ENCODE data around the gene STAT3.
"Not testable (repeated sequence)": the region's sequence is repeated elsewhere in the genome, so short reads cannot be mapped to it uniquely, and the experiment has no call there.

STAT3 gene

DNA sequence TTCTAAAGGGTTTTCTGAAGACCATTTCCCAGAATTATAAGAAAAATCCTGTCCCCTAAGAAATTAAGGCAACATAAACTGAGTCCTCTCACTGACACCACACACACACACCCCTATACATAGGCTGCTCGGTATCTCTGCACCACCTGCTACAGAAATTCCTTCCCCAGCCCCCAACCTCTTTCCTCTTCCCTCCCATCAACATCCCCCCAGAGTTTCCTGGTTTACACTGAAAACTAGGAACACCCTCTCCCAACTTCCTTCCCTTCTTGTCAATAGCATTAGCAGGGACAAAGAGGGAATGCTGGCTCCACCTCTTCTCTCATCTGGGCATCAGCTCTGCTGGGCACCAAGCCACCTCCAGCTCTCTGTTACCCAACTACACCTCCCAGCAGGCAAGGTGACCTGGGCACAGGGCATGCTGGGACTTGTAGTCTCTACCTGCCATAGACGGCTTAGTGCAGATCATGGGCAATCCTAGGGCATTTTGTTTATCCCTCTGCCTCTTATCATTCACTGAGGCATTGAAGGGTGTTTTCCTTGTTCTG, 19.1 kb upstream of the STAT3 start:
- TF ChIP-seq ZFX (IDR thresholded peaks at IDR 0.05; ENCODE audit: borderline replicate concordance) = no peak
- TF ChIP-seq, protein P1, sequence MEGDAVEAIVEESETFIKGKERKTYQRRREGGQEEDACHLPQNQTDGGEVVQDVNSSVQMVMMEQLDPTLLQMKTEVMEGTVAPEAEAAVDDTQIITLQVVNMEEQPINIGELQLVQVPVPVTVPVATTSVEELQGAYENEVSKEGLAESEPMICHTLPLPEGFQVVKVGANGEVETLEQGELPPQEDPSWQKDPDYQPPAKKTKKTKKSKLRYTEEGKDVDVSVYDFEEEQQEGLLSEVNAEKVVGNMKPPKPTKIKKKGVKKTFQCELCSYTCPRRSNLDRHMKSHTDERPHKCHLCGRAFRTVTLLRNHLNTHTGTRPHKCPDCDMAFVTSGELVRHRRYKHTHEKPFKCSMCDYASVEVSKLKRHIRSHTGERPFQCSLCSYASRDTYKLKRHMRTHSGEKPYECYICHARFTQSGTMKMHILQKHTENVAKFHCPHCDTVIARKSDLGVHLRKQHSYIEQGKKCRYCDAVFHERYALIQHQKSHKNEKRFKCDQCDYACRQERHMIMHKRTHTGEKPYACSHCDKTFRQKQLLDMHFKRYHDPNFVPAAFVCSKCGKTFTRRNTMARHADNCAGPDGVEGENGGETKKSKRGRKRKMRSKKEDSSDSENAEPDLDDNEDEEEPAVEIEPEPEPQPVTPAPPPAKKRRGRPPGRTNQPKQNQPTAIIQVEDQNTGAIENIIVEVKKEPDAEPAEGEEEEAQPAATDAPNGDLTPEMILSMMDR (IDR thresholded peaks at IDR 0.05) = no peak
- H3K27ac ChIP-seq = no peak overlapping the region

DNA sequence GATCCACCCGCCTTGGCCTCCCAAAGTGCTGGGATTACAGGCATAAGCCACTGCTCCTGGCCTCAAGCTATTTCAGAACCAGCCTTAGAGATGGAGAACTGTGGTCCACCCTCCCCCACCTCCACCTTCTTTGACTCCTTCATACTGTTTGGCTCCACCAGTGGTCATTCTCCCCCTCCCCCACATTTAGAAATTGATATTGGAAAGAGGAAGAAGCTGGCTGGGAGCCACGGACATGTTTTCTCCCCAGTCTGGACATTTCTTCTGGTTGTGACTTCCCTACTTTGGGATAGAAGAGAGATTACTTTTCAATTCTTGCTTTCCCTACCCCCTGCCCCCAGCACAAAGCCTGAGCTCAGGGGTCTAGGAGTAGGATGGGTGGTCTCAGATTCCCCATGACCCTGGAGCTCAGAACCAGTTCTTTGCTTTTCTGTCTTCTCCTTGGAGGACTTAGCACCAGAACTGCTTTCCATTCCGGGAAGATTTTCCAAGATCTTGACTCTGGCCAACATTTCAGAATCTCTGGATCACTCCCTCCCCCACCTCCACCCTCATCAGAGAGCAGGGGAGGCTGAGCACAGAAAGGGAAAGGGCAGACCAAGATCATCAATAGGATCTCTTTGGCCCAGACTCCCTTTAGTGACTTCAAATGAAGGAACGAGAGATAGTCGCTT, 18.5 kb upstream of the STAT3 start:
- no peak overlapping the region for H3K27ac ChIP-seq
- TF ChIP-seq, protein P1 (IDR thresholded peaks at IDR 0.05) = no peak
- no peak for TF ChIP-seq ZFX (IDR thresholded peaks at IDR 0.05; ENCODE audit: borderline replicate concordance)

DNA sequence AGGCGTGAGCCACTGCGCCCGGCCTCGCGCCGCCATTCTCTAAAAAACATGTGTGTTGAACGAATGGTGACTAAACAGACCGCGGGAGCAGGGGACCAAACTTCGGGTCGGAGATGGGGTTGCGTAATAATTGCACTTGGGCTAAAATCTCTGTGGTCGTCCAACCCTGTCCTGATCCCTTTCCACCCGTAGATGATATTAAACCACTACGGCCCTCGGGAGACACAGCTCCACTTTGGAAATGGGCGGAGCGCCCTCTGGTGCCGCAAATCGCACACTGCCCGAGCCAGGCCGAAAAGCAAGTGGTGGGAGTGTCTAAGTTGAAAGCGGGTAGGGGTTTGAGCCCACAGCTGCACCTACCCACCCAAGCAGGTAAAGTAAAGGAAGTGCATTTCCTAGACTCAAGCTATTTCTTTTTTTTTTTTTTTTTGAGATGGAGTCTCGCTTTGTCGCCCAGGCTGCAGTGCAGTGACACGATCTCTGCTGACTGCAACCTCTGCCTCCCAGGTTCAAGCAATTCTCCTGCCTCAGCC, 17.8 kb upstream of the STAT3 start:
- TF ChIP-seq, protein P1 (IDR thresholded peaks at IDR 0.05) = peak; percentile 93
- TF ChIP-seq ZFX (IDR thresholded peaks at IDR 0.05; ENCODE audit: borderline replicate concordance) = no peak
- H3K27ac ChIP-seq = no peak overlapping the region

DNA sequence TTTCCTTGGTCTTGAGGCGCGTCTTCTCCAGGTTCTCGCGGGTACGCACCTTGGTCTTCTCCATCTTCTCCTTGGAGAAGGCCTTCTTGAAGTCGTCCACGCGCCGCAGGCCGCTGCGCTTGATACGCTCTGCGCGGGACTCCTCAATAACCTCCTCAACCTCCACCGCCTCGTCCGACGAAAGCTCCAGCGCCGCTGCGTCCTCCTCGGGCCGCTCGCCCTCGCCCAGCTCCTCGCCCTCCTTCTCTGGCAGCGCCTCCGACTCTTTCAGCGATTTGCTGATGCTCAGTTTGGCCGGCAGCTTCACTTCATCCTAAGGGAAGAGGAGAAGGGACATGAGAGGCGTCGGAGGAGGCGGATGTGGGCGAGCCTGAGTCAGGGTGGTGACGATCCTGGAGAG, 16.8 kb upstream of the STAT3 start:
- TF ChIP-seq, protein P1 (IDR thresholded peaks at IDR 0.05) = no peak
- TF ChIP-seq ZFX (IDR thresholded peaks at IDR 0.05; ENCODE audit: borderline replicate concordance) = no peak
- H3K27ac ChIP-seq = no peak overlapping the region

DNA sequence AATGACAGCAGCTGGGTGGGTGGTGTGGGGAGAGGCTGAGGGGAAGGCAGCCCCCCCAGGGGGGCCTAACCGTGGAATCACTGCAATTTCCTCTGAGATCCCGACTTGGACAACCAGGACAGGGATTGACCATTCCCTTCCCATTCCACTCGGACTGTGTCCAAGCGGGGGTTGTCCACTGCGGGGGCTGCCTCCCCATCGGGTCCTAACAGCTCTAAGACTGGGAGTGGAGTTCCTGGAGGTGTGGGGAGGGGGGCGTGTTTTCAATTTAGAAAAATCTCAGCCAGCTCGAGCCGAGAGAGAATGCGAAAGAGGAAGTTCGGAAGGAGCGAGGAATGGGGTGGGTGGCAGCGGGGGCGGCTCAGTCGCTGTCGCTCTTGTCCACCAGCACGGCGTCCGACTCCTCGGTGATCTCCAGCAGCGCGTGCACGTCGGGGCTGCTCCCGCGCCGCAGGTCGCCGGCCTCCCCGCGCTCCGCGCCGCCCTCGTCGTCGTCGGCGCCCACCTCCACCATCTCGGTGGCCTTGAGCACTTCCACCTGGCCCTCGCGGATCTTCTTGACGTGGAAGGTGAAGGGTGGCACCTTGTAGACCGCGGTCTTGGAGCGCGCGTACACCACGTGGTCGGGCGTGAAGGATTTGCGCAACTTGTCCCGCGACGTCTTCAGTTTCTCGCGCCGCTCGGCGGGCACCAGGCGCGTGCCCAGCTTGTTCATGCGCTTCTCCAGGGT, 16.2 kb upstream of the STAT3 start:
- no peak overlapping the region for H3K27ac ChIP-seq
- TF ChIP-seq ZFX (IDR thresholded peaks at IDR 0.05; ENCODE audit: borderline replicate concordance) = no peak
- TF ChIP-seq, protein P1 (IDR thresholded peaks at IDR 0.05) = no peak

DNA sequence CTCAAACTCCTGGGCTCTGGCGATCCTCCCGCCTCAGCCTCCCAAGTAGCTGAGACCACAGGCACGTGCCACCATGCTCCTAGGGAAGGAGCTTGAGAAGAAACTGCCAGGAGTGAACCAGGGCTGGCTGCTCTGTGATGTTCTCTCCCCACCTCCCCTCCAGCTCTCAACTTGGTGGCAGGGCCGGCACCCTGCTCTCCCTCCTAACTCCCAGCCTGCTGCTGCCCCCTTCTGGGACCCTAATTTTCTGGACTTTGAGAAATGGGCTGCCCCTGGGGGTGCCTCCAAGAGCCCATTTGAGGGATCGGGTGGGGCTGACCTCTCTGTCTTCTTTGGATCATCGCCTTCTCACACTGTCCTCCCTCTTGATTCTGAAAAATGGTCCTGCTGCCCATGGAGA, 14.9 kb upstream of the STAT3 start:
- no peak for TF ChIP-seq ZFX (IDR thresholded peaks at IDR 0.05; ENCODE audit: borderline replicate concordance)
- TF ChIP-seq, protein P1 (IDR thresholded peaks at IDR 0.05) = no peak
- H3K27ac ChIP-seq = no peak overlapping the region

DNA sequence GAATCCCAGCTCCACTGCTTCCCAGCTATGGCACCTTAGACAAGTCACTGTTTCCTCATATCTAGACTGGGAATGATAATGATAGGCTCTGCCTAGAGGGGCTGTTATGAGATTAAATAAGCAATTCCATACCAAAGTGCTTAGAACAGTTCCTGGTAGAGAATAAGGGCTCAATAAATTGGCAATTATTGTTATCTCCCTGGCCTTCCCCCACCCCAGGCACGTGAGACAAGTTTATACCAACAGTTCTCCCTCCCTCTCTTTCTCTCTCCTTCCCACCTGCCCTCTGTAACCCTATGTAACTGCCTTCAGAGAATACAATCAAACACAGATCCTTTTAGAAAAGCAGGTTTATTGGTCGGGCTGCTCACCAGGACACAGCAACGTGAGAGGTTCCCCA, 13.9 kb upstream of the STAT3 start:
- H3K27ac ChIP-seq = no peak overlapping the region
- no peak for TF ChIP-seq ZFX (IDR thresholded peaks at IDR 0.05; ENCODE audit: borderline replicate concordance)
- TF ChIP-seq, protein P1 (IDR thresholded peaks at IDR 0.05) = no peak

DNA sequence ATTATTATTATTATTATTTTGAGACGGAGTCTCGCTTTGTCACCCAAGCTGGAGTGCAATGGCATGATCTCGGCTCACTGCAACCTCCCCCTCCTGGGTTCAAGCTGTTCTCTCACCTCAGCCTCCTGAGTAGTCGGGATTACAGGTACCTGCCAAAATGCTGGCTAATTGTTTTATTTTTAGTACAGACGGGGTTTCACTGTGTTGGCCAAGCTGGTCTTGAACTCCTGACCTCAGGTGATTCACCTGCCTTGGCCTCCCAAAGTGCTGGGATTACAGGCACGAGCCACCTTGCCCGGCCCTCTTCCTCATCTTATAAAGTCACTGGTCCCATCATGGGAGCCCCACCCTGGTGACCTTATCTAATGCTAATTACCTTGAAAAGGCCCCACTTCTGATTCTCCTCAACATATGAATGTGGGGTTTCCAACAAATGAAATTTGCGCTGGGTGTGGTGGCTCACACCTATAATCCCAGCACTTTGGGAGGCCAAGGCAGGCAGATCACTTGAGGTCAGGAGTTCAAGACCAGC, 12.7 kb upstream of the STAT3 start:
- not testable (repeated sequence) for H3K27ac ChIP-seq

Measured in 22Rv1 (cell line).